ENCODE measurements around the gene RDH5. TPM values are rescaled to one million over a fixed set of nuclear protein-coding genes. Genes with fewer than 3 reads are reported as not detected.

Gene RDH5
- total RNA-seq, 3 donors from 2014 or later (not counting 1 experiment from before 2014, with no cell fraction given), result 9.6 to 19.0 (median 10.1) TPM

DNA sequence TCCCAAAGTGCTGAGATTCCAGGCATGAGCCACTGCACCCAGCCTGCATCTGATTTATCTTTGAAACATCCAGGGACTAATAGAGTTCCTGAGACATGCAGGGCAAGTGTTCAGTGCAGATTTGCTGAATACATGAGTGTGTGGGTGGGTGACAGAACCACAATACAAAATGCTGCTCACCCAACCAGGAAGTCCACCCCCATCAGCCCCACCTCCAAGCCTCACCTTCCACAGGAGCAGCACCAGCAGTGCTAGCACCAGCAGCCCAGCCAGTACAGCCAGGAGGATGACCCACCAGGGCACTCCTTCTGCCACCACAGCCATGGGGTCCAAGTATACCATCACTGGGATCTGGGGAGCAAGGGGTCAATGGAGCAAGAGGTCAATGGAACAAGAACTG lies 32.4 kb upstream of the RDH5 start:
- peaks cover 4 to 5% of the 10 kb centered on the region in 2 donors for H3K27me3 Mint-ChIP-seq (ENCODE audit: low read depth in 2 of 2)
- peak in 1 of 3 donors; percentile 30 for ATAC-seq
- Histone ChIP-seq H3K27ac (ENCODE audit: low read length) (no peak overlapping the region), H3K4me3 (ENCODE audit: low read length) (no peak overlapping the region), H3K4me1 (ENCODE audit: control insufficient read depth, insufficient read depth, low read length) (peaks cover 8% of the 10 kb centered on the region), H3K36me3 (ENCODE audit: control insufficient read depth, insufficient read depth, low read length) (no peaks in the 10 kb centered on the region), H3K27me3 (ENCODE audit: control insufficient read depth, insufficient read depth, low read length) (no peaks in the 10 kb centered on the region), H3K9me3 (ENCODE audit: control insufficient read depth, insufficient read depth, low read length) (no peaks in the 10 kb centered on the region)
- H3K4me3 Mint-ChIP-seq, result no peak overlapping the region
- no peaks in the 10 kb centered on the region for H3K36me3 Mint-ChIP-seq
- H3K27ac Mint-ChIP-seq, result no peak overlapping the region
- no peaks in the 10 kb centered on the region for H3K9me3 Mint-ChIP-seq
- peak in 1 of 2 donors; percentile 18 for DNase-seq
- H3K4me1 Mint-ChIP-seq, result peaks cover 0 to 6% of the 10 kb centered on the region in 2 donors
- intact Hi-C loops (cut with micrococcal nuclease), result no loop called here
- TF ChIP-seq CTCF (IDR thresholded peaks at IDR 0.05), result no peak

DNA sequence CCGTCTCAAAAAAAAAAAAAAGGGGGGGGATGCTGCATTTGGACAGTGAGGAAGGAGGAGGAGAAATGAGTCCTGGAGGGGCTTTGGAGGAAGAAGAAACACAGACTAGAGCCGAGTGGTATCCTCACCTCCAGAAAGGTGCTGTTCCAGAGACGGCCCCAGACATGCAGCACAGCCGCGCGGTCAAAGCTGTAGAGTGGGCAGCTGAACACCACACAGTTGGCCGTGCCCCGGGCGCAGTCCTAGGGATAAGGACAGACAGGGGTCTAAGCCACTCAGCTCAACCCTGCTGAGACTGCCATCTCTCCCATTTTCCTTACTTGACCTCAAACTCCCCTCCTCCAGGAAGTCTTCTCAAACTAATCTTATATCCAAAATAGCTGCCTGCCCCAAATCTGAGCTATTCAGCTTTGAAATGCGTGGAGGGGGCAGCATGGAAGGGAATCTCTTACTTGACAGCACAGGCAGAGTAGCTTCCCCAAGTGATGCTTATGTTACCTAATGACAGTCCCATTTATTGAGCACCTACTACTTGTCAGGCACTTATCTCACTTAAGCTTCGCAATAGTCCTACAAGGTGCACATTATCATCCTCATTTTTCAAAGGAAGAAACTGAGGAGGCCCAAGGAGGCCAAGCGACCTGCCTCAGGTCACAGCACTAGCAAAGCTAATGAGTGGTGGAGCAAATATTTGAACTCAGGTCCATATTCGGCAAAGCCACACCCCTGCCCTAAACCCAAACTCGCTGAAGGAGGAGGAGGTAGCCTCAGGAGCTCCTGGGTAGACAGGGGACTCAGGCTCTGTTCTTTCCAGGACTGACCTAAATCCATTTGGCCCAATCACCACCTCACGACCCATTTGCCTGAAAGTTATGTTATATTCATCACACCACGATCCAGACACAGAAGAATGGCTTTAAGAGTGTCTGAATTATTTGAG lies 31.2 kb upstream of the RDH5 start:
- WGBS (ENCODE audit: insufficient coverage), result 95% methylated on average over 14 of the region's 16 CpGs

GRCh38 chr12:55692631-55693322 lies 27.4 kb upstream of the RDH5 start:
- peaks cover 4% of the 10 kb centered on the region for H3K4me1 ChIP-seq (ENCODE audit: control insufficient read depth, insufficient read depth, low read length)
- Mint-ChIP-seq H3K36me3 (no peaks in the 10 kb centered on the region), H3K4me3 (no peak overlapping the region), H3K27me3 (ENCODE audit: low read depth in 2 of 2) (no peaks in the 10 kb centered on the region), H3K4me1 (peaks cover 0 to 3% of the 10 kb centered on the region in 2 donors), H3K27ac (no peak overlapping the region), H3K9me3 (no peaks in the 10 kb centered on the region)
- intact Hi-C loops (cut with micrococcal nuclease), result no loop called here
- no peak for ATAC-seq
- no peak overlapping the region for H3K27ac ChIP-seq (ENCODE audit: low read length)
- DNase-seq, result no peak
- no peaks in the 10 kb centered on the region for H3K36me3 ChIP-seq (ENCODE audit: control insufficient read depth, insufficient read depth, low read length)
- H3K27me3 ChIP-seq (ENCODE audit: control insufficient read depth, insufficient read depth, low read length), result no peaks in the 10 kb centered on the region
- H3K9me3 ChIP-seq (ENCODE audit: control insufficient read depth, insufficient read depth, low read length), result no peaks in the 10 kb centered on the region
- TF ChIP-seq CTCF (IDR thresholded peaks at IDR 0.05), result no peak
- 94% methylated on average over 12 of the region's 12 CpGs for WGBS (ENCODE audit: insufficient coverage)
- no peak overlapping the region for H3K4me3 ChIP-seq (ENCODE audit: low read length)

More for the DNA sequence above, 31.2 kb upstream of the RDH5 start:
- H3K4me3 Mint-ChIP-seq, result no peak overlapping the region
- ATAC-seq (no peak), DNase-seq (no peak)
- Histone ChIP-seq H3K4me3 (ENCODE audit: low read length) (no peak overlapping the region), H3K36me3 (ENCODE audit: control insufficient read depth, insufficient read depth, low read length) (no peaks in the 10 kb centered on the region), H3K27me3 (ENCODE audit: control insufficient read depth, insufficient read depth, low read length) (no peaks in the 10 kb centered on the region), H3K4me1 (ENCODE audit: control insufficient read depth, insufficient read depth, low read length) (peaks cover 8% of the 10 kb centered on the region), H3K27ac (ENCODE audit: low read length) (no peak overlapping the region), H3K9me3 (ENCODE audit: control insufficient read depth, insufficient read depth, low read length) (no peaks in the 10 kb centered on the region)
- no peak for TF ChIP-seq CTCF (IDR thresholded peaks at IDR 0.05)
- H3K4me1 Mint-ChIP-seq, result peaks cover 0 to 6% of the 10 kb centered on the region in 2 donors
- no peaks in the 10 kb centered on the region for H3K9me3 Mint-ChIP-seq
- peaks cover 0 to 2% of the 10 kb centered on the region in 2 donors for H3K27me3 Mint-ChIP-seq (ENCODE audit: low read depth in 2 of 2)
- no peak overlapping the region for H3K27ac Mint-ChIP-seq
- no peaks in the 10 kb centered on the region for H3K36me3 Mint-ChIP-seq
- intact Hi-C loops (cut with micrococcal nuclease), result no loop called here
